HepG2 (cell line): ENCODE measurements around the gene ANKRD39. TPM values are rescaled to one million over a fixed set of nuclear protein-coding genes. Genes with fewer than 3 reads are reported as not detected.

Experiments
- ARHGAP35 ChIP-seq: sonication (generic); formaldehyde crosslinking; IDR thresholded peaks from 2 replicates; pipeline ENCODE4 v1.9.0; 2022; ENCODE audit warnings: mild to moderate bottlenecking, inconsistent platforms, moderate library complexity, missing genetic modification reagents, borderline replicate concordance
- BRCA1 ChIP-seq: sonication (generic); formaldehyde crosslinking; IDR thresholded peaks from 2 replicates; pipeline ENCODE4 v1.4.0; 2020; ENCODE audit warnings: missing genetic modification reagents
- EED ChIP-seq: sonication (generic); formaldehyde crosslinking; IDR thresholded peaks from 2 replicates; pipeline ENCODE4 v1.5.0; 2020; ENCODE audit warnings: mild to moderate bottlenecking, missing genetic modification reagents
- KLF12 ChIP-seq: sonication (generic); formaldehyde crosslinking; IDR thresholded peaks from 2 replicates; pipeline ENCODE4 v1.4.0; 2020; ENCODE audit warnings: missing genetic modification reagents, borderline replicate concordance
- MXD3 ChIP-seq: IDR thresholded peaks from 2 replicates; pipeline ENCODE4 v1.6.1; 2016; ENCODE audit warnings: mild to moderate bottlenecking, missing biosample characterization, missing genetic modification reagents
- TRIM22 ChIP-seq: fragments of 450-650 bp; IDR thresholded peaks from 2 replicates; pipeline ENCODE4 v1.6.1; 2017
- TSC22D2 ChIP-seq: sonication (generic); formaldehyde crosslinking; IDR thresholded peaks from 2 replicates; pipeline ENCODE4 v1.5.1; 2020; ENCODE audit warnings: missing genetic modification reagents, mild to moderate bottlenecking, borderline replicate concordance
- ZBTB21 ChIP-seq: sonication (generic); formaldehyde crosslinking; IDR thresholded peaks from 2 replicates; pipeline ENCODE4 v1.4.0; 2020; ENCODE audit warnings: missing genetic modification reagents
- ZFP82 ChIP-seq: sonication (generic); formaldehyde crosslinking; IDR thresholded peaks from 2 replicates; pipeline ENCODE4 v1.5.1; 2020; ENCODE audit warnings: mild to moderate bottlenecking, missing genetic modification reagents, borderline replicate concordance
- ZNF205 ChIP-seq: IDR thresholded peaks from 2 replicates; pipeline ENCODE4 v1.6.1; 2018; ENCODE audit warnings: missing biosample characterization, missing genetic modification reagents
- ZNF382 ChIP-seq: sonication (generic); formaldehyde crosslinking; IDR thresholded peaks from 2 replicates; pipeline ENCODE4 v1.5.0; 2020; ENCODE audit warnings: missing genetic modification reagents, mild to moderate bottlenecking, borderline replicate concordance
- polyA plus RNA-seq, 8 experiments: library from polyadenylated mRNA; depleted of rRNA in 3 of 8; stranded (reverse) in 7 of 8; unstranded in 1 of 8; fragments of >200 nt; fragmentation: Illumina TruSeq in 4 of 8; extraction: Trizol in 4 of 8; gene quantifications; 2 replicates each; pipeline versions ENCODE4 v1.2.1 to v1.2.3, GENCODE V29; 2011 to 2016; ENCODE audit warnings: low read depth in 4 of 8, missing spikeins in 1 of 8, mixed read lengths in 1 of 8; ENCODE audit not compliant: insufficient read depth in 1 of 8
- total RNA-seq, 5 experiments: library from RNA; depleted of rRNA; stranded (reverse); fragments of >200 nt; fragmentation: Illumina TruSeq; extraction: Trizol; gene quantifications; 2 replicates each; pipeline ENCODE4 v1.2.3, GENCODE V29; 2016; ENCODE audit warnings: low read depth in 1 of 5
- TF ChIP-seq, protein P1 (sequence below): sonication (generic); formaldehyde crosslinking; IDR thresholded peaks from 2 replicates; pipeline ENCODE4 v1.8.0; 2022; ENCODE audit warnings: mild to moderate bottlenecking, missing genetic modification reagents, borderline replicate concordance
- TF ChIP-seq, protein P2 (sequence below): IDR thresholded peaks from 2 replicates; pipeline ENCODE4 v1.6.1; 2016
- TF ChIP-seq, protein P3 (sequence below): sonication (generic); formaldehyde crosslinking; IDR thresholded peaks from 2 replicates; pipeline ENCODE4 v1.5.1; 2020; ENCODE audit warnings: missing genetic modification reagents, mild to moderate bottlenecking, borderline replicate concordance

Gene ANKRD39
- total and polyA plus RNA-seq, 2 of the 13 experiments (the other 11 are each of a cell fraction or from before 2014, with no cell fraction given), result 23.2 to 24.8 TPM

DNA sequence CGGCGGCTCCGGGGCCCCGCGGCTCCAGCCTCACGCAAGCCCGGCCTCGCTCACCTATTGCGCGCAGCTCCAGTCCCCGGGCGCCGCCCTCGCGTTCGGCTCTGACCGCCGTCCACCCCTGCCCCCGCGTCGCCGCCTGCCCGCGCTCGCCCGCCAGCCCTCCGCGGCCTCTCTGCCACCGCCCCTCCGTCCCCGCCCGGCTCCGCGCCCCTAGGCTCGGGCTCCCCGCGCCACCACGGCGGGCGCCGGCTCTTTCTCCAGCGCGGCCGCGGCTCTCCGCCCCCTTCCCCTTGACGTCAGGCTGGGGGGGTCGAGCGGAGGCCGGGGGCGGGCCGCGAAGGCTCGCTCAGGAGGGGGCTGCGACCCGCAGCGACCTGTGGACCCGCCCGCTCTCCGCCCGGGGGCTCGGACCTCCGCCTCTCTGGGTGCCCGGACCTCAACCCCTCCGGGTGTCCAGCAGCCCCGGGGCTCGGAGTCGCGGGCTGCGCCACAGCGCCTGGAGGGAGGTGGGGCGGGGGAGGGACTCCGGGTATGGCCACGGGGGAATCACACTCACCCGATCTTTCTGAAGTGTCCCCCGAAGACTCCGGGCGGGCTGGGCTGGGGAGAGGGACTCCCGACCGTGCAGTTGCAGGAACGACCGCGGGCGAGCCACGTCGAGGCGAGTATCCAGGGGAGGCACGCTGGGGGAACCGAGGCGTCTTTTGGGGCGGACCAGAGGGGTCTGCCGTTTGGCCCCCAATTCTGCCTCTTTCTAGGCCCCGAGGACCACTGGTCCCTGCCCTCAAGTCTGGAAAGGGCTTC is 12.2 kb upstream of the ANKRD39 start, which contains the start of gene SEMA4C (continued):
- TF ChIP-seq, protein P1, sequence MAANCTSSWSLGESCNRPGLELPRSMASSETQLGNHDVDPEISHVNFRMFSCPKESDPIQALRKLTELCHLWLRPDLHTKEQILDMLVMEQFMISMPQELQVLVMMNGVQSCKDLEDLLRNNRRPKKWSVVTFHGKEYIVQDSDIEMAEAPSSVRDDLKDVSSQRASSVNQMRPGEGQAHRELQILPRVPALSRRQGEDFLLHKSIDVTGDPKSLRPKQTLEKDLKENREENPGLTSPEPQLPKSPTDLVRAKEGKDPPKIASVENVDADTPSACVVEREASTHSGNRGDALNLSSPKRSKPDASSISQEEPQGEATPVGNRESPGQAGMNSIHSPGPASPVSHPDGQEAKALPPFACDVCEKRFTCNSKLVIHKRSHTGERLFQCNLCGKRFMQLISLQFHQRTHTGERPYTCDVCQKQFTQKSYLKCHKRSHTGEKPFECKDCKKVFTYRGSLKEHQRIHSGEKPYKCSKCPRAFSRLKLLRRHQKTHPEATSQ (CRISPR knock-in tag), result no peak
- TF ChIP-seq KLF12 (CRISPR knock-in tag) (no peak), ZNF382 (no peak), EED (no peak), MXD3 (CRISPR knock-in tag) (no peak), ZFP82 (CRISPR knock-in tag) (no peak), ZBTB21 (CRISPR knock-in tag) (no peak), TSC22D2 (no peak), TRIM22 (no peak), BRCA1 (no peak), ZNF205 (CRISPR knock-in tag) (no peak), ARHGAP35 (CRISPR knock-in tag) (peak; percentile 84; the same call in 1 of the 2 replicates)
- TF ChIP-seq, protein P2, sequence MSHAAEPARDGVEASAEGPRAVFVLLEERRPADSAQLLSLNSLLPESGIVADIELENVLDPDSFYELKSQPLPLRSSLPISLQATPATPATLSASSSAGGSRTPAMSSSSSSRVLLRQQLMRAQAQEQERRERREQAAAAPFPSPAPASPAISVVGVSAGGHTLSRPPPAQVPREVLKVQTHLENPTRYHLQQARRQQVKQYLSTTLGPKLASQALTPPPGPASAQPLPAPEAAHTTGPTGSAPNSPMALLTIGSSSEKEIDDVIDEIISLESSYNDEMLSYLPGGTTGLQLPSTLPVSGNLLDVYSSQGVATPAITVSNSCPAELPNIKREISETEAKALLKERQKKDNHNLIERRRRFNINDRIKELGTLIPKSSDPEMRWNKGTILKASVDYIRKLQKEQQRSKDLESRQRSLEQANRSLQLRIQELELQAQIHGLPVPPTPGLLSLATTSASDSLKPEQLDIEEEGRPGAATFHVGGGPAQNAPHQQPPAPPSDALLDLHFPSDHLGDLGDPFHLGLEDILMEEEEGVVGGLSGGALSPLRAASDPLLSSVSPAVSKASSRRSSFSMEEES, result no peak
- TF ChIP-seq, protein P3, sequence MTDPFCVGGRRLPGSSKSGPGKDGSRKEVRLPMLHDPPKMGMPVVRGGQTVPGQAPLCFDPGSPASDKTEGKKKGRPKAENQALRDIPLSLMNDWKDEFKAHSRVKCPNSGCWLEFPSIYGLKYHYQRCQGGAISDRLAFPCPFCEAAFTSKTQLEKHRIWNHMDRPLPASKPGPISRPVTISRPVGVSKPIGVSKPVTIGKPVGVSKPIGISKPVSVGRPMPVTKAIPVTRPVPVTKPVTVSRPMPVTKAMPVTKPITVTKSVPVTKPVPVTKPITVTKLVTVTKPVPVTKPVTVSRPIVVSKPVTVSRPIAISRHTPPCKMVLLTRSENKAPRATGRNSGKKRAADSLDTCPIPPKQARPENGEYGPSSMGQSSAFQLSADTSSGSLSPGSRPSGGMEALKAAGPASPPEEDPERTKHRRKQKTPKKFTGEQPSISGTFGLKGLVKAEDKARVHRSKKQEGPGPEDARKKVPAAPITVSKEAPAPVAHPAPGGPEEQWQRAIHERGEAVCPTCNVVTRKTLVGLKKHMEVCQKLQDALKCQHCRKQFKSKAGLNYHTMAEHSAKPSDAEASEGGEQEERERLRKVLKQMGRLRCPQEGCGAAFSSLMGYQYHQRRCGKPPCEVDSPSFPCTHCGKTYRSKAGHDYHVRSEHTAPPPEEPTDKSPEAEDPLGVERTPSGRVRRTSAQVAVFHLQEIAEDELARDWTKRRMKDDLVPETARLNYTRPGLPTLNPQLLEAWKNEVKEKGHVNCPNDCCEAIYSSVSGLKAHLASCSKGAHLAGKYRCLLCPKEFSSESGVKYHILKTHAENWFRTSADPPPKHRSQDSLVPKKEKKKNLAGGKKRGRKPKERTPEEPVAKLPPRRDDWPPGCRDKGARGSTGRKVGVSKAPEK (CRISPR knock-in tag), result no peak; the same call in 1 of the 2 replicates
